H1 (cell line): ENCODE data around the gene FHIT. TPM values are rescaled to one million over a fixed set of nuclear protein-coding genes. Genes with fewer than 3 reads are reported as not detected.

Experiments
- CTCF ChIA-PET: fragments of 300-600 bp; sonication (Branson Sonifier 250); formaldehyde crosslinking; loops from one replicate; lab custom pipeline; 2021; ENCODE audit not compliant: partially characterized antibody; lab: Charles Lee
- POLR2A ChIA-PET: fragments of 300-600 bp; sonication (Branson Sonifier 250); formaldehyde crosslinking; loops from one replicate; lab custom pipeline; 2021; ENCODE audit warnings: inconsistent platforms; ENCODE audit not compliant: partially characterized antibody; lab: Charles Lee
- DNase-seq, 2 experiments: peaks; one replicate each; pipeline versions ENCODE4 v3.0.0 to v3.0.0-alpha.2; 2010 to 2022; ENCODE audit warnings: low spot score in 2 of 2, low read depth in 1 of 2, mixed read lengths in 1 of 2
- FAIRE-seq: peaks from 2 replicates; lab custom pipeline; 2011; peaks lifted over from hg19 to GRCh38; lab: Jason Lieb, UNC
- H2AFZ ChIP-seq: 2 replicates; pipeline ENCODE4 v1.8.1; 2012; ENCODE audit warnings: low read length, inconsistent platforms
- H2AK5ac ChIP-seq: 2 replicates; pipeline ENCODE4 v1.6.1; 2013; ENCODE audit warnings: low read depth, low read length
- H2BK120ac ChIP-seq: replicated peaks from 2 replicates; pipeline ENCODE3; 2013; ENCODE audit warnings: low read depth, low read length, inconsistent platforms
- H2BK12ac ChIP-seq: 2 replicates; pipeline ENCODE4 v1.6.1; 2013; ENCODE audit warnings: low read depth, low read length
- H2BK15ac ChIP-seq: 2 replicates; pipeline ENCODE4 v1.6.1; 2013; ENCODE audit warnings: low read length
- H2BK20ac ChIP-seq: 2 replicates; pipeline ENCODE4 v1.6.1; 2013; ENCODE audit warnings: low read length
- H2BK5ac ChIP-seq: 2 replicates; pipeline ENCODE4 v1.6.1; 2013; ENCODE audit warnings: low read depth, low read length
- H3K14ac ChIP-seq: 2 replicates; pipeline ENCODE4 v1.6.1; 2013; ENCODE audit warnings: inconsistent platforms; ENCODE audit not compliant: insufficient read length
- H3K18ac ChIP-seq: 2 replicates; pipeline ENCODE4 v1.6.1; 2013; ENCODE audit warnings: low read length; ENCODE audit errors: extremely low read depth
- H3K23ac ChIP-seq: 2 replicates; pipeline ENCODE4 v1.6.1; 2013; ENCODE audit warnings: inconsistent platforms; ENCODE audit not compliant: insufficient read length
- H3K23me2 ChIP-seq: 2 replicates; pipeline ENCODE4 v1.6.1; 2013; ENCODE audit warnings: low read depth, low read length
- H3K27ac ChIP-seq: 2 replicates; pipeline ENCODE4 v1.6.1; 2011; ENCODE audit warnings: low read depth, low read length, inconsistent platforms
- H3K27me3 ChIP-seq, 4 experiments: replicated peaks in 1 of 4; 1 replicate in 1 of 4; 2 replicates in 3 of 4; pipeline versions ENCODE4 v1.6.1 to v1.8.1; 2011 to 2013; ENCODE audit warnings: low read length in 3 of 4, mild to moderate bottlenecking in 3 of 4, inconsistent platforms in 2 of 4, mixed read lengths in 2 of 4, moderate library complexity in 1 of 4; ENCODE audit not compliant: control insufficient read depth in 3 of 4, insufficient read depth in 3 of 4; ENCODE audit errors: extremely low read depth in 1 of 4
- H3K36me3 ChIP-seq, 4 experiments: 2 replicates each; pipeline versions ENCODE4 v1.6.1 to v1.8.1; 2011 to 2013; ENCODE audit warnings: mild to moderate bottlenecking in 4 of 4, low read length in 3 of 4, moderate library complexity in 2 of 4, control low read depth in 1 of 4, inconsistent platforms in 1 of 4; ENCODE audit not compliant: insufficient read depth in 4 of 4, control insufficient read depth in 2 of 4
- H3K4ac ChIP-seq: replicated peaks from 2 replicates; pipeline ENCODE3; 2013; ENCODE audit warnings: low read length, low read depth, mixed read lengths, inconsistent platforms; ENCODE audit not compliant: insufficient read length
- H3K4me1 ChIP-seq, 4 experiments: replicated peaks in 1 of 4; 1 replicate in 1 of 4; 2 replicates in 3 of 4; pipeline versions ENCODE4 v1.6.1 to v1.8.1; 2011 to 2013; ENCODE audit warnings: low read length in 3 of 4, inconsistent platforms in 2 of 4, mixed read lengths in 1 of 4; ENCODE audit not compliant: insufficient read depth in 4 of 4, control insufficient read depth in 3 of 4
- H3K4me2 ChIP-seq, 2 experiments: 2 replicates each; pipeline versions ENCODE4 v1.6.1 to v1.8.1; 2011 to 2013; ENCODE audit warnings: low read depth in 2 of 2, low read length in 2 of 2, control low read depth in 1 of 2, inconsistent platforms in 1 of 2, mild to moderate bottlenecking in 1 of 2; ENCODE audit not compliant: insufficient read depth in 1 of 2
- H3K4me3 ChIP-seq, 4 experiments: fragments of 200-600, 300-600 bp in 1 of 4; sonication (generic), shearing (Covaris generic), sonication (Bioruptor Twin) in 1 of 4; 2 replicates each; pipeline versions ENCODE4 v1.5.1 to v1.8.1; 2011 to 2016; ENCODE audit warnings: low read length in 4 of 4, low read depth in 3 of 4, control low read depth in 2 of 4, inconsistent platforms in 2 of 4, mild to moderate bottlenecking in 2 of 4, mixed read lengths in 1 of 4, moderate library complexity in 1 of 4; ENCODE audit not compliant: insufficient read depth in 2 of 4; ENCODE audit errors: extremely low read depth in 1 of 4
- H3K56ac ChIP-seq: replicated peaks from 2 replicates; pipeline ENCODE3; 2013; ENCODE audit warnings: low read depth, mild to moderate bottlenecking, mixed read lengths, low read length, inconsistent platforms; ENCODE audit not compliant: insufficient read length
- H3K79me1 ChIP-seq: 2 replicates; pipeline ENCODE4 v1.6.1; 2013; ENCODE audit warnings: low read depth, low read length, control low read depth
- H3K79me2 ChIP-seq, 2 experiments: 2 replicates each; pipeline versions ENCODE4 v1.6.1 to v1.8.1; 2012 to 2013; ENCODE audit warnings: low read length in 2 of 2, mild to moderate bottlenecking in 2 of 2, inconsistent platforms in 1 of 2; ENCODE audit not compliant: insufficient read depth in 2 of 2, control insufficient read depth in 1 of 2
- H3K9ac ChIP-seq, 4 experiments: replicated peaks in 1 of 4; 1 replicate in 1 of 4; 2 replicates in 3 of 4; pipeline versions ENCODE4 v1.6.1 to v1.8.1; 2011 to 2013; ENCODE audit warnings: low read depth in 3 of 4, low read length in 3 of 4, control low read depth in 2 of 4, mild to moderate bottlenecking in 2 of 4, moderate library complexity in 2 of 4, inconsistent platforms in 1 of 4; ENCODE audit errors: extremely low read depth in 1 of 4
- H3K9me3 ChIP-seq, 2 experiments: 2 replicates each; pipeline versions ENCODE4 v1.6.1 to v1.8.1; 2012 to 2013; ENCODE audit warnings: mild to moderate bottlenecking in 2 of 2, moderate library complexity in 2 of 2, control low read depth in 1 of 2, inconsistent platforms in 1 of 2, low read depth in 1 of 2, low read length in 1 of 2, mixed read lengths in 1 of 2; ENCODE audit not compliant: insufficient read depth in 2 of 2
- H4K20me1 ChIP-seq, 2 experiments: replicated peaks in 1 of 2; 2 replicates each; pipeline versions ENCODE3 to v1.8.1; 2011 to 2013; ENCODE audit warnings: inconsistent platforms in 2 of 2, low read length in 2 of 2, mild to moderate bottlenecking in 1 of 2; ENCODE audit not compliant: insufficient read depth in 2 of 2, control insufficient read depth in 1 of 2
- H4K5ac ChIP-seq: 2 replicates; pipeline ENCODE4 v1.6.1; 2013; ENCODE audit warnings: low read length, low read depth, mixed read lengths, inconsistent platforms; ENCODE audit not compliant: insufficient read length
- H4K8ac ChIP-seq: 2 replicates; pipeline ENCODE4 v1.8.0; 2013; ENCODE audit warnings: mild to moderate bottlenecking, moderate library complexity, low read length, inconsistent platforms; ENCODE audit not compliant: insufficient read depth; ENCODE audit errors: extremely low read depth
- H4K91ac ChIP-seq: replicated peaks from 2 replicates; pipeline ENCODE3; 2013; ENCODE audit warnings: low read length, mixed read lengths, inconsistent platforms; ENCODE audit not compliant: insufficient read length
- ASH2L ChIP-seq: fragments of 200-600, 300-600 bp; sonication (generic); IDR thresholded peaks from one replicate; pipeline ENCODE4 v1.7.1; 2017; ENCODE audit warnings: low read length
- CEBPB ChIP-seq: IDR thresholded peaks from 2 replicates; pipeline ENCODE4 v1.6.1; 2012; ENCODE audit warnings: low read depth, low read length
- CHD1 ChIP-seq: IDR thresholded peaks from 2 replicates; pipeline ENCODE4 v1.6.1; 2012; ENCODE audit warnings: low read depth, low read length, improper control_type of control experiment
- CHD2 ChIP-seq: IDR thresholded peaks from 2 replicates; pipeline ENCODE4 v1.6.1; 2012; ENCODE audit warnings: low read length, improper control_type of control experiment
- EGR1 ChIP-seq: IDR thresholded peaks from 2 replicates; pipeline ENCODE4 v1.6.1; 2011; ENCODE audit warnings: low read depth, low read length, borderline replicate concordance
- EP300 ChIP-seq, 2 experiments: IDR thresholded peaks; 1 replicate in 1 of 2; 2 replicates in 1 of 2; pipeline ENCODE4 v1.6.1; 2011 to 2012; ENCODE audit warnings: low read depth in 2 of 2, low read length in 2 of 2, mild to moderate bottlenecking in 2 of 2, borderline replicate concordance in 1 of 2, inconsistent platforms in 1 of 2, moderate library complexity in 1 of 2
- FOSL1 ChIP-seq: IDR thresholded peaks from 2 replicates; pipeline ENCODE4 v1.6.1; 2011; ENCODE audit warnings: mild to moderate bottlenecking, low read depth, low read length, moderate library complexity; ENCODE audit not compliant: insufficient read depth
- POLR2AphosphoS5 ChIP-seq: IDR thresholded peaks from 2 replicates; pipeline ENCODE4 v1.6.1; 2011; ENCODE audit warnings: low read depth, low read length
- SIRT6 ChIP-seq: IDR thresholded peaks from one replicate; pipeline ENCODE4 v1.7.1; 2012; ENCODE audit warnings: low read length, inconsistent platforms
- SIX5 ChIP-seq: IDR thresholded peaks from 2 replicates; pipeline ENCODE4 v1.6.1; 2011; ENCODE audit warnings: mild to moderate bottlenecking, low read depth, low read length
- TAF7 ChIP-seq: optimal IDR thresholded peaks from 2 replicates; pipeline ENCODE3; 2011; ENCODE audit warnings: low read depth, mild to moderate bottlenecking, inconsistent platforms, low read length, moderate library complexity, borderline replicate concordance
- TCF12 ChIP-seq: IDR thresholded peaks from 2 replicates; pipeline ENCODE4 v1.6.1; 2011; ENCODE audit warnings: low read depth, mild to moderate bottlenecking, low read length
- YY1 ChIP-seq: IDR thresholded peaks from 2 replicates; pipeline ENCODE4 v1.6.1; 2011; ENCODE audit warnings: low read depth, mild to moderate bottlenecking, low read length
- WGBS, 2 experiments: shearing (Covaris generic) in 1 of 2; methylation state at CpG; one replicate each; pipeline versions ENCODE4 v1.1.6 to v1.1.7; 2013 to 2015; ENCODE audit warnings: low lambda C conversion rate in 2 of 2, mixed read lengths in 2 of 2, inconsistent platforms in 1 of 2, low coverage in 1 of 2, missing lambda C conversion rate in 1 of 2; ENCODE audit not compliant: insufficient replicate concordance in 2 of 2, insufficient coverage in 1 of 2, insufficient read length in 1 of 2; ENCODE audit errors: extremely low coverage in 1 of 2, missing lambda C conversion rate in 1 of 2; 5-methylcytosine and 5-hydroxymethylcytosine counted together
- polyA plus RNA-seq, 7 experiments: library from polyadenylated mRNA; depleted of rRNA in 3 of 7; stranded (reverse) in 5 of 7; unstranded in 2 of 7; fragments of >200 nt in 5 of 7; fragments of 200-250 nt in 2 of 7; gene quantifications; 1 replicate in 5 of 7; 2 replicates in 1 of 7; 4 replicates in 1 of 7; pipeline versions ENCODE4 v1.2.1 to v1.2.3, GENCODE V29; 2011 to 2013; ENCODE audit warnings: missing spikeins in 2 of 7, mixed read lengths in 2 of 7
- total RNA-seq: library from RNA; stranded (reverse); fragmentation: NEBNext Ultra II Directional; extraction: Animal tissue kit (Norgen Biotek cat#: 25700); gene quantifications from 2 replicates; pipeline ENCODE4 v1.2.1, GENCODE V29; 2021
- TF ChIP-seq, protein P1 (sequence below): IDR thresholded peaks from 2 replicates; pipeline ENCODE4 v1.6.1; 2011; ENCODE audit warnings: low read depth, mild to moderate bottlenecking, low read length; ENCODE audit not compliant: insufficient read depth

Gene FHIT
- total and polyA plus RNA-seq, 2 of the 8 experiments (the other 6 are each of a cell fraction or from before 2014, with no cell fraction given) = 1.2 to 3.2 TPM

DNA sequence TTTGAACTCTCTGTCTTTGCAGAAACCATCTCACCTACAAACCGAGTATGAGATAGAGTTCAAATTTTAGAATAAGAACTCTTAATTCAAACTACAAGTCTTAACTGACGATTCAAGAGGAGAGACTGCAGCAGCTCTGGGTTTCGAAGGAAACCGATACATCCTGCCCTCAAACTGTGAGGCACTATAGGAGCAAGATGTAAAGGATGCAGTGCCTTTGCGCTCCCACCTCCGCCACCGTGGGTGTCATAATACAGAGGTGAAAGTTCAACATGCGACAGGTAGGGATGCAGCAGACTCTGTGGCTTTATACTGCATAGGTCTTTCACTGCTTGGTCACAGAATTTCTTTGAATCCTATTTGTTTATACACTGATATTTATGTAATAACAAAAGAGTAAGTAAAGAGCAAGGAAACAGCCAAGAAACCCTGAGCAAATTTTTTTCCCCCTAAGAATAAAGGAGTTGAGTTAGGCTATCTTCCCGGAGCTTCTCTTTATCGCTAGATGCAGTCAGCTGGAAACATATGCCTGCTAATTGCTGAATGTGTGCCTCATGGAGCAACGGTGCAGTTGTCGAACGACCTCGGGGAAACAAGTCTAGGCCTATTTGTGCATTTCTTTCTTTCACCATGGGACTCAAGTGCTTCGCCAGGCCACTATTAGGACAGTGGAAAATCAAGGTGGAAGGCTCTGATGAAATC is 1103.9 kb downstream of the FHIT start:
- no peak overlapping the region for H2AFZ ChIP-seq
- H3K4me2 ChIP-seq = no peak overlapping the region
- no peak overlapping the region for H3K4ac ChIP-seq
- no peaks in the 10 kb centered on the region for H4K20me1 ChIP-seq
- H2BK20ac ChIP-seq = no peak overlapping the region
- no peaks in the 10 kb centered on the region for H3K9me3 ChIP-seq
- no peak overlapping the region for H3K4me3 ChIP-seq
- no peak overlapping the region for H2BK120ac ChIP-seq
- H3K9ac ChIP-seq = no peak overlapping the region
- no peak overlapping the region for H3K14ac ChIP-seq
- no peak overlapping the region for H3K27ac ChIP-seq
- no peaks in the 10 kb centered on the region for H3K36me3 ChIP-seq
- no peak overlapping the region for H2BK15ac ChIP-seq
- H2AK5ac ChIP-seq = no peak overlapping the region
- no peaks in the 10 kb centered on the region for H3K79me1 ChIP-seq
- no peaks in the 10 kb centered on the region for H3K79me2 ChIP-seq
- no peak overlapping the region for H2BK12ac ChIP-seq
- no peaks in the 10 kb centered on the region for H3K27me3 ChIP-seq
- POLR2A ChIA-PET = interaction anchor here (1.4 kb wide), 1 partner anchor 13 kb away, joined by 4 read pairs; no protein-coding TSS in a partner anchor
- H3K56ac ChIP-seq = no peak overlapping the region
- H3K23me2 ChIP-seq = no peaks in the 10 kb centered on the region
- H3K18ac ChIP-seq = no peak overlapping the region
- no peak overlapping the region for H2BK5ac ChIP-seq
- CTCF ChIA-PET = interaction anchor here (0.6 to 0.8 kb wide), 2 partner anchors 9 to 192 kb away, joined by 3 to 4 read pairs; no protein-coding TSS in a partner anchor
- no peak overlapping the region for H4K5ac ChIP-seq
- H3K23ac ChIP-seq = no peak overlapping the region
- no peak overlapping the region for H4K91ac ChIP-seq
- 89% methylated on average over 15 of the region's 15 CpGs; no CpG with 5 or more reads in 1 of the 2 experiments for WGBS, 2 experiments
- no peak for DNase-seq
- FAIRE-seq = no peak
- no peak overlapping the region for H4K8ac ChIP-seq
- no peaks in the 10 kb centered on the region; a peak in 1 of 7 replicates for H3K4me1 ChIP-seq
- TF ChIP-seq CEBPB (no peak), YY1 (no peak), TCF12 (no peak), CHD2 (no peak), SIRT6 (no peak), ASH2L (no peak), TAF7 (no peak), EGR1 (no peak), CHD1 (no peak), EP300 (IDR thresholded peaks at IDR 0.05; ENCODE audit: borderline replicate concordance in 1 of 2, low read depth in 2 of 2, low read length in 2 of 2) (no peak), FOSL1 (no peak), SIX5 (no peak), POLR2AphosphoS5 (no peak)
- TF ChIP-seq, protein P1, sequence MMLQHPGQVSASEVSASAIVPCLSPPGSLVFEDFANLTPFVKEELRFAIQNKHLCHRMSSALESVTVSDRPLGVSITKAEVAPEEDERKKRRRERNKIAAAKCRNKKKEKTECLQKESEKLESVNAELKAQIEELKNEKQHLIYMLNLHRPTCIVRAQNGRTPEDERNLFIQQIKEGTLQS = no peak
